Tibial artery (tissue), 4 donors: ENCODE results near the gene TRHDE.

Experiments used
- DNase-seq, 2 donors: peaks; one replicate each; pipeline ENCODE4 v3.0.0-alpha.2; 2019
- H3K27ac ChIP-seq, 2 donors: fragments of 200-600 bp; sonication (generic) in 1 of 2; 1 replicate in 1 of 2; 2 replicates in 1 of 2; pipeline ENCODE4 v1.5.1; 2018 to 2019; ENCODE audit warnings: mild to moderate bottlenecking in 1 of 2
- H3K27me3 ChIP-seq, 2 donors: fragments of 200-600 bp; sonication (generic) in 1 of 2; one replicate each; pipeline versions ENCODE4 v1.5.1 to v1.6.0; 2016 to 2019
- H3K36me3 ChIP-seq, 3 donors: fragments of 200-600 bp; sonication (generic) in 2 of 3; one replicate each; pipeline ENCODE4 v1.5.1; 2016 to 2019; ENCODE audit warnings: mild to moderate bottlenecking in 2 of 3
- H3K4me1 ChIP-seq, 4 donors: fragments of 200-600 bp; sonication (generic) in 2 of 4; 1 replicate in 3 of 4; 2 replicates in 1 of 4; pipeline ENCODE4 v1.5.1; 2016 to 2019
- H3K4me3 ChIP-seq, 2 donors: fragments of 200-600 bp; sonication (generic) in 1 of 2; 1 replicate in 1 of 2; 2 replicates in 1 of 2; pipeline ENCODE4 v1.5.1; 2018 to 2019; ENCODE audit warnings: mild to moderate bottlenecking in 2 of 2
- H3K9me3 ChIP-seq, 3 donors: fragments of 200-600 bp; sonication (generic) in 1 of 3; one replicate each; pipeline ENCODE4 v1.5.1; 2016 to 2019
- CTCF ChIP-seq, 2 experiments: fragments of 200-600 bp in 1 of 2; fragments of 450-650 bp in 1 of 2; IDR thresholded peaks; one replicate each; pipeline ENCODE4 v1.5.1; 2017 to 2019; ENCODE audit warnings: antibody characterized with exemption in 2 of 2, mild to moderate bottlenecking in 1 of 2, moderate library complexity in 1 of 2
- intact Hi-C: fragments of 100-400 bp; cut with DNase I; formaldehyde crosslinking; loops from one replicate; pipeline ENCODE4 v1.15.0; 2023; ENCODE audit warnings: low total_unique reads

The TRHDE gene

GRCh38 chr12:72296389-72296788 is 24.2 kb downstream of the TRHDE start:
- Histone ChIP-seq H3K36me3 (no peaks in the 10 kb centered on the region), H3K4me1 (no peaks in the 10 kb centered on the region), H3K27ac (no peak overlapping the region), H3K9me3 (no peaks in the 10 kb centered on the region), H3K4me3 (no peak overlapping the region), H3K27me3 (no peaks in the 10 kb centered on the region)
- no peak for DNase-seq
- TF ChIP-seq CTCF (IDR thresholded peaks at IDR 0.05), result no peak
- intact Hi-C loops, result no loop called here

GRCh38 chr12:72297666-72298065 is 25.5 kb downstream of the TRHDE start:
- TF ChIP-seq CTCF (IDR thresholded peaks at IDR 0.05), result no peak
- Histone ChIP-seq H3K9me3 (no peaks in the 10 kb centered on the region), H3K27me3 (no peaks in the 10 kb centered on the region), H3K4me3 (no peak overlapping the region), H3K27ac (no peak overlapping the region), H3K4me1 (no peaks in the 10 kb centered on the region), H3K36me3 (no peaks in the 10 kb centered on the region)
- intact Hi-C loops, result no loop called here
- no peak for DNase-seq

GRCh38 chr12:72300728-72301127 is 28.6 kb downstream of the TRHDE start:
- Histone ChIP-seq H3K36me3 (no peaks in the 10 kb centered on the region), H3K4me3 (no peak overlapping the region), H3K9me3 (no peaks in the 10 kb centered on the region), H3K27me3 (no peaks in the 10 kb centered on the region), H3K27ac (no peak overlapping the region), H3K4me1 (no peaks in the 10 kb centered on the region)
- intact Hi-C loops, result no loop called here
- DNase-seq, result no peak
- no peak for TF ChIP-seq CTCF (IDR thresholded peaks at IDR 0.05)

GRCh38 chr12:72304751-72305150 is 32.6 kb downstream of the TRHDE start:
- TF ChIP-seq CTCF (IDR thresholded peaks at IDR 0.05), result no peak
- no peaks in the 10 kb centered on the region for H3K27me3 ChIP-seq
- intact Hi-C loops, result no loop called here
- H3K4me3 ChIP-seq, result no peak overlapping the region
- no peak for DNase-seq
- H3K4me1 ChIP-seq, result no peaks in the 10 kb centered on the region
- H3K36me3 ChIP-seq, result no peaks in the 10 kb centered on the region
- no peak overlapping the region for H3K27ac ChIP-seq
- H3K9me3 ChIP-seq, result no peaks in the 10 kb centered on the region

GRCh38 chr12:72307229-72307628 is 35.1 kb downstream of the TRHDE start:
- Histone ChIP-seq H3K27ac (no peak overlapping the region), H3K4me1 (no peaks in the 10 kb centered on the region), H3K36me3 (no peaks in the 10 kb centered on the region), H3K27me3 (no peaks in the 10 kb centered on the region), H3K9me3 (no peaks in the 10 kb centered on the region), H3K4me3 (no peak overlapping the region)
- no peak for TF ChIP-seq CTCF (IDR thresholded peaks at IDR 0.05)
- no peak for DNase-seq
- intact Hi-C loops, result no loop called here

GRCh38 chr12:72311946-72312345 is 39.8 kb downstream of the TRHDE start:
- Histone ChIP-seq H3K36me3 (no peaks in the 10 kb centered on the region), H3K4me3 (no peak overlapping the region), H3K9me3 (no peaks in the 10 kb centered on the region), H3K27ac (no peak overlapping the region), H3K4me1 (no peaks in the 10 kb centered on the region), H3K27me3 (no peaks in the 10 kb centered on the region)
- intact Hi-C loops, result no loop called here
- no peak for DNase-seq
- no peak for TF ChIP-seq CTCF (IDR thresholded peaks at IDR 0.05)
